Smooth muscle cell (in vitro differentiated cells): Measurements from ENCODE around the gene COL25A1. TPM values are rescaled to one million over a fixed set of nuclear protein-coding genes. Genes with fewer than 3 reads are reported as not detected.
"Not testable (repeated sequence)": the region's sequence is repeated elsewhere in the genome, so short reads cannot be mapped to it uniquely, and the experiment has no call there.

ENCODE experiments used
- DNase-seq: peaks from one replicate; lab custom pipeline; 2025; ENCODE audit not compliant: unreplicated experiment; lab: John Stamatoyannopoulos, UW
- H2AFZ ChIP-seq: fragments of 200-600 bp; sonication (generic); 2 replicates; pipeline ENCODE4 v1.6.0; 2016; ENCODE audit warnings: antibody characterized with exemption, low read depth, mild to moderate bottlenecking
- H3F3A ChIP-seq: fragments of 200-600 bp; sonication (generic); 2 replicates; pipeline ENCODE4 v1.6.0; 2017; ENCODE audit warnings: antibody characterized with exemption, low read depth
- H3K27ac ChIP-seq: fragments of 200-600 bp; sonication (generic); 2 replicates; pipeline ENCODE4 v1.5.1; 2016; ENCODE audit warnings: low read depth, mild to moderate bottlenecking
- H3K27me3 ChIP-seq: fragments of 200-600 bp; sonication (generic); 2 replicates; pipeline ENCODE4 v1.6.1; 2016; ENCODE audit warnings: low read depth, mild to moderate bottlenecking
- H3K36me3 ChIP-seq: fragments of 200-600 bp; sonication (generic); 2 replicates; pipeline ENCODE4 v1.5.1; 2016; ENCODE audit warnings: low read depth
- H3K4me1 ChIP-seq: fragments of 200-600 bp; sonication (generic); 2 replicates; pipeline ENCODE4 v1.5.1; 2016; ENCODE audit warnings: low read depth
- H3K4me2 ChIP-seq: fragments of 200-600 bp; sonication (generic); 2 replicates; pipeline ENCODE4 v1.6.0; 2016; ENCODE audit warnings: mild to moderate bottlenecking
- H3K4me3 ChIP-seq: fragments of 200-600 bp; sonication (generic); 2 replicates; pipeline ENCODE4 v1.5.1; 2016; ENCODE audit warnings: mild to moderate bottlenecking
- H3K79me2 ChIP-seq: fragments of 200-600 bp; sonication (generic); 2 replicates; pipeline ENCODE4 v1.6.0; 2016; ENCODE audit warnings: low read depth, mild to moderate bottlenecking
- H3K9ac ChIP-seq: fragments of 200-600 bp; sonication (generic); 2 replicates; pipeline ENCODE4 v1.6.0; 2016; ENCODE audit warnings: low read depth
- H3K9me3 ChIP-seq: fragments of 200-600 bp; sonication (generic); replicated peaks from 2 replicates; pipeline ENCODE4 v1.5.1; 2016; ENCODE audit warnings: low read depth
- H4K20me1 ChIP-seq: fragments of 200-600 bp; sonication (generic); 2 replicates; pipeline ENCODE4 v1.6.0; 2016; ENCODE audit warnings: low read depth
- CTCF ChIP-seq: fragments of 200-600 bp; sonication (generic); IDR thresholded peaks from 2 replicates; pipeline ENCODE4 v1.5.1; 2017; ENCODE audit warnings: borderline replicate concordance, mild to moderate bottlenecking, antibody characterized with exemption; ENCODE audit not compliant: insufficient read depth, poor library complexity, severe bottlenecking
- WGBS: methylation state at CpG from one replicate; pipeline ENCODE4 v1.1.7; 2016; ENCODE audit warnings: low lambda C conversion rate; 5-methylcytosine and 5-hydroxymethylcytosine counted together
- polyA plus RNA-seq: library from polyadenylated mRNA; unstranded; fragments of >200 nt; fragmentation: Nextera tagmentation; extraction: Ambion mirVana; gene quantifications from 2 replicates; pipeline ENCODE4 v1.2.1, GENCODE V29; 2016
- total RNA-seq: library from RNA; depleted of rRNA; stranded (reverse); fragments of >200 nt; gene quantifications from 2 replicates; pipeline ENCODE4 v1.2.3, GENCODE V29; 2014

Gene COL25A1
- total and polyA plus RNA-seq, 2 experiments from 2014 or later, result 2.9 to 4.7 TPM

- no peaks in the 10 kb centered on the region for H3K79me2 ChIP-seq
- peaks cover 3% of the 10 kb centered on the region for H3K4me1 ChIP-seq
- TF ChIP-seq CTCF, result no peak
- no peak overlapping the region for H3K4me2 ChIP-seq
- no peaks in the 10 kb centered on the region for H3K27me3 ChIP-seq
- no peaks in the 10 kb centered on the region for H4K20me1 ChIP-seq
- H2AFZ ChIP-seq, result no peak overlapping the region
- no peak overlapping the region for H3K4me3 ChIP-seq
- H3K9ac ChIP-seq, result no peak overlapping the region
- no peak for DNase-seq
- no peaks in the 10 kb centered on the region for H3K9me3 ChIP-seq
- no peaks in the 10 kb centered on the region for H3K36me3 ChIP-seq
- H3K27ac ChIP-seq, result no peak overlapping the region
- no peaks in the 10 kb centered on the region for H3F3A ChIP-seq
Observed at GRCh38 chr4:109149836-109150235, 152.6 kb downstream of the COL25A1 start.

GRCh38 chr4:109148577-109149075 lies 153.8 kb downstream of the COL25A1 start:
- TF ChIP-seq CTCF, result no peak
- Histone ChIP-seq H3K4me2 (no peak overlapping the region), H3K4me3 (no peak overlapping the region), H3K9ac (no peak overlapping the region), H3K9me3 (no peaks in the 10 kb centered on the region), H2AFZ (no peak overlapping the region), H3K4me1 (peaks cover 3% of the 10 kb centered on the region), H4K20me1 (no peaks in the 10 kb centered on the region), H3K27ac (no peak overlapping the region), H3F3A (no peaks in the 10 kb centered on the region), H3K36me3 (no peaks in the 10 kb centered on the region), H3K27me3 (no peaks in the 10 kb centered on the region), H3K79me2 (no peaks in the 10 kb centered on the region)
- WGBS, result 76% methylated on average over 2 of the region's 2 CpGs
- DNase-seq, result no peak

GRCh38 chr4:109147135-109147534 lies 155.3 kb downstream of the COL25A1 start:
- no peaks in the 10 kb centered on the region for H4K20me1 ChIP-seq
- H3K4me1 ChIP-seq, result peaks cover 3% of the 10 kb centered on the region
- H3K4me2 ChIP-seq, result no peak overlapping the region
- 80% methylated on average over 1 of the region's 1 CpG for WGBS
- H3K36me3 ChIP-seq, result no peaks in the 10 kb centered on the region
- no peak for TF ChIP-seq CTCF
- no peaks in the 10 kb centered on the region for H3K27me3 ChIP-seq
- H3K27ac ChIP-seq, result no peak overlapping the region
- H3K4me3 ChIP-seq, result no peak overlapping the region
- H3F3A ChIP-seq, result no peaks in the 10 kb centered on the region
- no peak overlapping the region for H2AFZ ChIP-seq
- no peak for DNase-seq
- no peaks in the 10 kb centered on the region for H3K79me2 ChIP-seq
- no peak overlapping the region for H3K9ac ChIP-seq
- H3K9me3 ChIP-seq, result no peaks in the 10 kb centered on the region

- Histone ChIP-seq H2AFZ (no peak overlapping the region), H3F3A (no peaks in the 10 kb centered on the region), H4K20me1 (no peaks in the 10 kb centered on the region), H3K4me3 (no peak overlapping the region), H3K4me2 (no peak overlapping the region), H3K27ac (no peak overlapping the region), H3K9me3 (no peaks in the 10 kb centered on the region), H3K36me3 (no peaks in the 10 kb centered on the region), H3K79me2 (no peaks in the 10 kb centered on the region), H3K4me1 (peaks cover 3% of the 10 kb centered on the region), H3K9ac (no peak overlapping the region), H3K27me3 (no peaks in the 10 kb centered on the region)
- no peak for DNase-seq
- TF ChIP-seq CTCF, result no peak
- 100% methylated on average over 1 of the region's 1 CpG for WGBS
Observed at GRCh38 chr4:109146499-109146898, 156.0 kb downstream of the COL25A1 start.

- not testable (repeated sequence) for H3K9ac ChIP-seq
- WGBS, result 97% methylated on average over 2 of the region's 2 CpGs
Observed at GRCh38 chr4:109138125-109138524, 164.3 kb downstream of the COL25A1 start.

More at GRCh38 chr4:109138125-109138524, 164.3 kb downstream of the COL25A1 start:
- not testable (repeated sequence) for H3F3A ChIP-seq, H3K79me2 ChIP-seq, DNase-seq, H4K20me1 ChIP-seq, H3K27ac ChIP-seq, H3K36me3 ChIP-seq, H3K4me2 ChIP-seq, H2AFZ ChIP-seq, H3K9me3 ChIP-seq, H3K27me3 ChIP-seq, H3K4me3 ChIP-seq, H3K4me1 ChIP-seq
